ENCODE results near the gene SH3PXD2A.

Gene SH3PXD2A

DNA sequence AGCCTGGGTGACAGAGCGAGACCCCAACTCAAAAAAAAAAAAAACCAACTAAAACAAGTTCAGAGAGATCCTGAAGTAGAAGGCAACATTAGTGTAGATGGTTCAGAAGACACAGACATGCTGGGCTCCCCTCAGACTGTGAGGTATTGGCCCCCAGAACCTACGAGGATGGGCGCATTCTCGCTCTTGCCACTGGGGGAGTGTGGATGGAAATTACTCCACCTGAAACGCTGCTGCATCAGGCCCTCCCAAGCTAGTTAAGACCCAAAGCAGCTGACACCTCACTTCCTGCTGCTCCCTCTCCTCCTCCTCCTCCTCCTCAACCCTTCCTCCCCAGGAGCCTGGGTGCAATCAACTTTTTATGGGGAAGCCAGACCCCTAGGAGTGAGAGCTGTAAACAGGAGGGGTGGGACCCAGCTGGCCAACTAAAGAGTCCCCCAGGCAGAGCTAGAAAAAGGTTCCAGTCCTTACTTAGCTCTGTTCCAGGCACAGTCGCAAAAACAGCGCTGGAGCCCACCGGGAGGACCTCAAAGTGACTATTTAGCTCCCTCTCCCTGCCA, 7.4 kb downstream of the SH3PXD2A start:
- TF ChIP-seq, protein P1, sequence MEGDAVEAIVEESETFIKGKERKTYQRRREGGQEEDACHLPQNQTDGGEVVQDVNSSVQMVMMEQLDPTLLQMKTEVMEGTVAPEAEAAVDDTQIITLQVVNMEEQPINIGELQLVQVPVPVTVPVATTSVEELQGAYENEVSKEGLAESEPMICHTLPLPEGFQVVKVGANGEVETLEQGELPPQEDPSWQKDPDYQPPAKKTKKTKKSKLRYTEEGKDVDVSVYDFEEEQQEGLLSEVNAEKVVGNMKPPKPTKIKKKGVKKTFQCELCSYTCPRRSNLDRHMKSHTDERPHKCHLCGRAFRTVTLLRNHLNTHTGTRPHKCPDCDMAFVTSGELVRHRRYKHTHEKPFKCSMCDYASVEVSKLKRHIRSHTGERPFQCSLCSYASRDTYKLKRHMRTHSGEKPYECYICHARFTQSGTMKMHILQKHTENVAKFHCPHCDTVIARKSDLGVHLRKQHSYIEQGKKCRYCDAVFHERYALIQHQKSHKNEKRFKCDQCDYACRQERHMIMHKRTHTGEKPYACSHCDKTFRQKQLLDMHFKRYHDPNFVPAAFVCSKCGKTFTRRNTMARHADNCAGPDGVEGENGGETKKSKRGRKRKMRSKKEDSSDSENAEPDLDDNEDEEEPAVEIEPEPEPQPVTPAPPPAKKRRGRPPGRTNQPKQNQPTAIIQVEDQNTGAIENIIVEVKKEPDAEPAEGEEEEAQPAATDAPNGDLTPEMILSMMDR (IDR thresholded peaks at IDR 0.05), result no peak

DNA sequence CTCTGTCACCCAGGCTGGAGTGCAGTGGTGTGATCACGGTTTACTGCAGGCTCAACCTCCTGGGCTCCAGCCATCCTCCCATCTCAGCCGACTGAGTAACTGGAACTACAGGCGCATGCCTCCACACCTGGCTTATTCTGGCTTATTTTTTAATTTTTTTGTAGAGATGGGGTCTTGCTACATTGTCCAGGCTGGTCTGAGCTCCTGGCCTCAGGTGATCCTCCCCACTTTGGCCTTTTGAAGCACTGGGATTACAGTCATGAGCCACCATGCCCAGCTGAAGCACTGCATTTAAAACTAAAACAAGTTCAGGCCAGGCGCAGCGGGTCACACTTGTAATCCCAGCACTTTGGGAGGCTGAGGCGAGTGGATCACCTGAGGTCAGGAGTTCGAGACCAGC, 8.0 kb downstream of the SH3PXD2A start:
- TF ChIP-seq, protein P1 (IDR thresholded peaks at IDR 0.05), result no peak

GRCh38 chr10:103845972-103846371, 9.4 kb downstream of the SH3PXD2A start:
- TF ChIP-seq, protein P1 (IDR thresholded peaks at IDR 0.05), result no peak

DNA sequence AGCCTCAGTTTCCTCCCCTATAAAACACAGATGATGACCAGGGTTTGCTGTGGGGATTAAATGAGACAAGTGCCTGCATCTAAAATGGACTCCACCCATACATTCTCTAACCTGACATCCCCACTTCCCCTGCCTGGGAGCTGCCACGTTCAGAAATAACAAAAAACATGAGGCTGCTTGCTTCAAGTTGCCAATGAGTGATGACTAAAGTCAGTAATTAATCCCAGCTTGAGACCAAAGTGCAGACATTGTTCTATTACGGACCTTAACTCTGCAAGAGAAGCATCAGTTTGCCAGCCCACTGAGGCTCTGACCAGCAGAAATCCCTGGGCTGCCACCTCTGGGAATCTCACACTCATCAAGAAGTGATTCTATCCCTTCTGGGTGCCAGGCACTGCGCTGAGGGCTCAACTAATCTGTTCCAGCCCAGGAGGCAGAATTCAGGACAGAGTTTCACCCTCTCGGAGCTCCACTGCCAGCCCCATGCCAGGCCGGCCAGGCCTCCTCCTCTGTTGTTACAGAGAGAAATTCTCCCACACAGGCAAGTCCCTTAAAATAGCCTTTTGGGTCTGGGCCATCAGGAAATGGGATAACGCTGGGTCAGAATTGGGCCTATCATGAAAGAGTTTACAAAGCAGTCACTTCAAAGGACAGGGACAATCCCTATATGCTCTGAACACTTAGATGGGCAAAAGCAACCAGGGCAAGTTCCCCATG, 11.4 kb downstream of the SH3PXD2A start:
- TF ChIP-seq, protein P1 (IDR thresholded peaks at IDR 0.05), result no peak

DNA sequence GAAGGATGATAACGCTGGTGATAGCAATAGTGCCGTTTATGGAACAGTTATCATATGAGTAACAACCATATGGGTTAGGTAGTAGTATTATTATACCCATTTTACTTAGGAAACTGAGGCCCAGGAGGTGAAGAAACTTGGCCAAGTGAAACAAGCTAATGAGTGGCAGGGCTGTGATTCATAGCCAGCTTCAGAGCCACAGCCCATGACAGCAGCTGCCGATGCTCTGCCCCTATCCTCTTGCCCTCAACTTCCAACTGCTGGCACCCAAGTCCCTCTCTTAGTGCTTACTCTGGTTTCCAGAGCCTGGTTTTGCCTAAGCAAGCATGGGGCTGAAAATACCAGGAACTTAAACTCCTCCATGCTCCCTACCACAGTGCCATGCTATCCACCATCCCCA, 12.3 kb downstream of the SH3PXD2A start:
- TF ChIP-seq, protein P1 (IDR thresholded peaks at IDR 0.05), result no peak

DNA sequence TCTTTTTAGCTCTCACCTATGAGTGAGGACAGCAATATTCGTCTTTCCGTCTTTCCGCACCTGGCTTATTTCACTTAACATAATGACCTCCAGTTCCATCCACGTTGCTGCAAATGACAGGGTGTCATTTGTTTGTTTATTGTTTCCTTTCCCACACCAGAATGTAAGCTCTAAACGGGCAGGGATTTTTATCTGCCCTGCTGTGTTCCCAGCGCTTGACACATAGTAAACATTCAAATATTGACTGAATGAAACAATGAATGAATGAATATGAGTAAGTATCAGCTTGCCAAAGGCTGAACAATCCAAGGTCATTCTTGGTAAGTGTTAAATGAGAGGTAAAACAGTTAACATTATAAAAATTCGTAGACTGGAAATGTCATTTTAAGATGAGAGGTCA, 12.8 kb downstream of the SH3PXD2A start:
- TF ChIP-seq, protein P1 (IDR thresholded peaks at IDR 0.05), result no peak

DNA sequence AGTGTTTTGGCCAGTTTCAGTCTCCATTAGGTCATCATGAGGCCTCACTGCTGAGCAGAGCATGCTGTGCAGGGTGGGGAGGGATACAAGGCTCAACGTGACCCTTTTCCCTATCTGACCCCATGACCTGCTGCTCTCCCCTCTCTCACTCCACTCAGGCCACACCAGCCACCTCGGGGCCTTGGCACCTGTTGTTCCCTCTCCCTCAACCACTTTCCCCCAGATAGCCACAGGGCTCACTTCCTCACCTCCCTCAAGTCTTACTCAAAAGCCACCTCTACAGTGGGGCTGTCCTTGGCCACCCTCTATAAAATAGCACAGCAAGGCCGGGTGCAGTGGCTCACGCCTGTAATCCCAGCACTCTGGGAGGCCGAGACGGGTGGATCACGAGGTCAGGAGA, 13.9 kb downstream of the SH3PXD2A start:
- TF ChIP-seq, protein P1 (IDR thresholded peaks at IDR 0.05), result no peak
